Measurements from ENCODE around the gene HAND1. TPM values are rescaled to one million over a fixed set of nuclear protein-coding genes. Genes with fewer than 3 reads are reported as not detected.

HAND1 gene
- total and polyA plus RNA-seq, 2 experiments from 2014 or later, result not detected

- H3K4me2 ChIP-seq, result no peak overlapping the region
Observed at GRCh38 chr5:154491941-154492340, 13.9 kb upstream of the HAND1 start.

More at GRCh38 chr5:154491941-154492340, 13.9 kb upstream of the HAND1 start:
- TF ChIP-seq REST (IDR thresholded peaks at IDR 0.05; ENCODE audit: unreplicated experiment) (no peak), ZNF331 (CRISPR knock-in tag; IDR thresholded peaks at IDR 0.05; ENCODE audit: low read depth) (no peak), EZH2phosphoT487 (IDR thresholded peaks at IDR 0.05; ENCODE audit: unreplicated experiment) (no peak), ETS1 (IDR thresholded peaks at IDR 0.05) (no peak), POLR2AphosphoS5 (IDR thresholded peaks at IDR 0.05; ENCODE audit: low read depth) (no peak), CTCF (conservative IDR thresholded peaks at IDR 0.05; ENCODE audit: low read depth in 2 of 2) (no peak), CREB1 (CRISPR knock-in tag; IDR thresholded peaks at IDR 0.05; ENCODE audit: low read depth) (no peak), ZNF114 (CRISPR knock-in tag; IDR thresholded peaks at IDR 0.05) (no peak), STAT1 (IDR thresholded peaks at IDR 0.05; ENCODE audit: unreplicated experiment) (no peak), NANOG (IDR thresholded peaks at IDR 0.05; ENCODE audit: borderline replicate concordance) (no peak)
- no peaks in the 10 kb centered on the region for H3K36me3 ChIP-seq (ENCODE audit: insufficient read depth)
- Mint-ChIP-seq H3K4me3 (no peak overlapping the region), H3K9me3 (no peaks in the 10 kb centered on the region; the same call in 2 of the 3 replicates), H3K27me3 (ENCODE audit: insufficient read depth, low read depth, poor library complexity) (peaks cover 23% of the 10 kb centered on the region), H3K4me1 (no peaks in the 10 kb centered on the region; the same call in 2 of the 3 replicates), H3K27ac (no peak overlapping the region), H3K36me3 (ENCODE audit: low read depth) (no peaks in the 10 kb centered on the region)
- ATAC-seq (no peak), DNase-seq (ENCODE audit: low spot score) (no peak)
- H3K27ac ChIP-seq (ENCODE audit: low read depth), result no peak overlapping the region
- H3K9me2 ChIP-seq (ENCODE audit: insufficient read depth), result no peaks in the 10 kb centered on the region
- no peaks in the 10 kb centered on the region for H3F3A ChIP-seq (replicated peaks; ENCODE audit: low read depth)
- H4K20me1 ChIP-seq (replicated peaks; ENCODE audit: insufficient read depth), result no peaks in the 10 kb centered on the region
- H2AFZ ChIP-seq, result no peak overlapping the region
- H3K27me3 ChIP-seq (ENCODE audit: insufficient read depth), result peaks cover 54% of the 10 kb centered on the region
- H3K4me3 ChIP-seq, result no peak overlapping the region
- no peaks in the 10 kb centered on the region for H3K79me2 ChIP-seq (replicated peaks; ENCODE audit: insufficient read depth)
- H3K4me1 ChIP-seq (ENCODE audit: insufficient read depth), result peaks cover under 1% of the 10 kb centered on the region; the same call in 1 of the 2 replicates
